Measurements from ENCODE around the gene CEP112.

DNA sequence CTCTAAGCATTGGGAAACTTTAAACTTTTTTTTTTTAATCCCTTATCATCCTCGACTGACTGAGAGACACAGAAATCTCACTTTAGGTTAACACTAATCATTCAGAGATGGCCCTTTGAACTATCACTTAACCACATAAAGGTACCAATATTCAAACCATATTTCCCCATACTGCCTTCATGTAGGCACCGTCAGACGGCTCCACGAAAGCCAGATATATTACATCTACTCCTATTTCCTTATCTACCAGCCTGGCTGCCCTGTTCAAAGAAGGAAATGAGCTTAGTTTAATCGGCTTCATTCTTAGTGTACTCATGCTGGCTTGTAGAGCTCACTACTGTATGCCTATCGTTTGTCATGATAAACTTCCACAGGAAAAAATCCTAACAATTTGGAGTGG is 270.9 kb downstream of the CEP112 start:
- TF ChIP-seq, protein P1, sequence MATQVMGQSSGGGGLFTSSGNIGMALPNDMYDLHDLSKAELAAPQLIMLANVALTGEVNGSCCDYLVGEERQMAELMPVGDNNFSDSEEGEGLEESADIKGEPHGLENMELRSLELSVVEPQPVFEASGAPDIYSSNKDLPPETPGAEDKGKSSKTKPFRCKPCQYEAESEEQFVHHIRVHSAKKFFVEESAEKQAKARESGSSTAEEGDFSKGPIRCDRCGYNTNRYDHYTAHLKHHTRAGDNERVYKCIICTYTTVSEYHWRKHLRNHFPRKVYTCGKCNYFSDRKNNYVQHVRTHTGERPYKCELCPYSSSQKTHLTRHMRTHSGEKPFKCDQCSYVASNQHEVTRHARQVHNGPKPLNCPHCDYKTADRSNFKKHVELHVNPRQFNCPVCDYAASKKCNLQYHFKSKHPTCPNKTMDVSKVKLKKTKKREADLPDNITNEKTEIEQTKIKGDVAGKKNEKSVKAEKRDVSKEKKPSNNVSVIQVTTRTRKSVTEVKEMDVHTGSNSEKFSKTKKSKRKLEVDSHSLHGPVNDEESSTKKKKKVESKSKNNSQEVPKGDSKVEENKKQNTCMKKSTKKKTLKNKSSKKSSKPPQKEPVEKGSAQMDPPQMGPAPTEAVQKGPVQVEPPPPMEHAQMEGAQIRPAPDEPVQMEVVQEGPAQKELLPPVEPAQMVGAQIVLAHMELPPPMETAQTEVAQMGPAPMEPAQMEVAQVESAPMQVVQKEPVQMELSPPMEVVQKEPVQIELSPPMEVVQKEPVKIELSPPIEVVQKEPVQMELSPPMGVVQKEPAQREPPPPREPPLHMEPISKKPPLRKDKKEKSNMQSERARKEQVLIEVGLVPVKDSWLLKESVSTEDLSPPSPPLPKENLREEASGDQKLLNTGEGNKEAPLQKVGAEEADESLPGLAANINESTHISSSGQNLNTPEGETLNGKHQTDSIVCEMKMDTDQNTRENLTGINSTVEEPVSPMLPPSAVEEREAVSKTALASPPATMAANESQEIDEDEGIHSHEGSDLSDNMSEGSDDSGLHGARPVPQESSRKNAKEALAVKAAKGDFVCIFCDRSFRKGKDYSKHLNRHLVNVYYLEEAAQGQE (IDR thresholded peaks at IDR 0.05; ENCODE audit: borderline replicate concordance in 1 of 2, low read depth in 1 of 2, low read length in 2 of 2), result no peak
- TF ChIP-seq IRF2 (CRISPR knock-in tag; IDR thresholded peaks at IDR 0.05) (no peak), POLR2A (IDR thresholded peaks at IDR 0.05; ENCODE audit: insufficient read depth in 1 of 2, low read depth in 2 of 2, low read length in 2 of 2) (no peak), ZNF274 (CRISPR knock-in tag; IDR thresholded peaks at IDR 0.05) (no peak)
- TF ChIP-seq, protein P2, sequence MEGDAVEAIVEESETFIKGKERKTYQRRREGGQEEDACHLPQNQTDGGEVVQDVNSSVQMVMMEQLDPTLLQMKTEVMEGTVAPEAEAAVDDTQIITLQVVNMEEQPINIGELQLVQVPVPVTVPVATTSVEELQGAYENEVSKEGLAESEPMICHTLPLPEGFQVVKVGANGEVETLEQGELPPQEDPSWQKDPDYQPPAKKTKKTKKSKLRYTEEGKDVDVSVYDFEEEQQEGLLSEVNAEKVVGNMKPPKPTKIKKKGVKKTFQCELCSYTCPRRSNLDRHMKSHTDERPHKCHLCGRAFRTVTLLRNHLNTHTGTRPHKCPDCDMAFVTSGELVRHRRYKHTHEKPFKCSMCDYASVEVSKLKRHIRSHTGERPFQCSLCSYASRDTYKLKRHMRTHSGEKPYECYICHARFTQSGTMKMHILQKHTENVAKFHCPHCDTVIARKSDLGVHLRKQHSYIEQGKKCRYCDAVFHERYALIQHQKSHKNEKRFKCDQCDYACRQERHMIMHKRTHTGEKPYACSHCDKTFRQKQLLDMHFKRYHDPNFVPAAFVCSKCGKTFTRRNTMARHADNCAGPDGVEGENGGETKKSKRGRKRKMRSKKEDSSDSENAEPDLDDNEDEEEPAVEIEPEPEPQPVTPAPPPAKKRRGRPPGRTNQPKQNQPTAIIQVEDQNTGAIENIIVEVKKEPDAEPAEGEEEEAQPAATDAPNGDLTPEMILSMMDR (CRISPR knock-in tag; IDR thresholded peaks at IDR 0.05), result no peak

All from HepG2 (cell line).